ENCODE measurements around the gene EPHB1.
A peak's percentile ranks its signal among the peaks of the same experiment; 100 is the strongest.
"Not testable (repeated sequence)": the region's sequence is repeated elsewhere in the genome, so short reads cannot be mapped to it uniquely, and the experiment has no call there.

The EPHB1 gene

DNA sequence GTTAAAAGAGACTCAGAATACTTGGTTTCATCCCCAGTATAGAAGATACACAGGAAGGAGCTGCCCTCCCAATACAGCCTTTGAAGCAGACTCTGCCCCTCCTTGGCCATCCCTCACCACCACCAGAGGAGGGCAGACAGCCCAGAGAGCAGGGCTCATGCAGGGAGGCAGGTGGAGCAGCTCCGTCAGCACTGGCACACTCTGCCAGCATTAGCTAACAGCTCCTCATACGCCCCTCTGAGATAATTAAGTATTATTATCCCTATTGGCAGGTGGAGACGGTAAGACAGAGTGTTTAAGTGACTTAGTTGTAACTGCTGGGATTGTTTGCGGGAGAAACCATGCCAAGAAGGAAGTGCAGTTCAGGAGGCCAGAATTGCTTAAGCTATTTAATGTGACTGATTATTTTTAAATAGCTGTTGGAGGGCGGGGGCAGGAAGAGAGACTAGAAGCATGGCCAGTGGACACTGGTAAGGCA, 434.0 kb downstream of the EPHB1 start:
- DNase-seq, result peak; percentile 74

GRCh38 chr3:135231737-135232136, 436.7 kb downstream of the EPHB1 start:
- DNase-seq, result no peak

DNA sequence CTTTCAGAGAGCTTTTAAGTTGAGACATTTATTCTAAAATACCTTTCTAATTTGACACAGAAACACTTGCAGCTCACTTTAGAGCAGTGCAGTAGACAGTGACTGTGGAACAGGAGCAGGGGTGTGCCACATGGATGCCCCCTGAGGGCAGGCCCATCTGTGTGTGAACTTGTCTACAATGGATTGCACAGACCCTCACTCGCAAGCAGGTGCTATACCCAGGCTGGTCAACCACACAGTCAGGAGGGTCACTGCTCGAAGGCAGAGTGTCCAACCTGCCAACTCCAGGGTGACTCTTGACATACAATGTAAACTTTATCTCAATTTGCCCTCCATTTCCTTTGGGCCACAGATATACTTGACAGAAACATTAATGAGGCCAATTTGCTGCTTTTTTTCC, 437.2 kb downstream of the EPHB1 start:
- no peak for DNase-seq

GRCh38 chr3:135233476-135233875, 438.4 kb downstream of the EPHB1 start:
- not testable (repeated sequence) for DNase-seq

- no peak for DNase-seq
These were observed 440.5 kb downstream of the EPHB1 start for GRCh38 chr3:135235541-135235940.

DNA sequence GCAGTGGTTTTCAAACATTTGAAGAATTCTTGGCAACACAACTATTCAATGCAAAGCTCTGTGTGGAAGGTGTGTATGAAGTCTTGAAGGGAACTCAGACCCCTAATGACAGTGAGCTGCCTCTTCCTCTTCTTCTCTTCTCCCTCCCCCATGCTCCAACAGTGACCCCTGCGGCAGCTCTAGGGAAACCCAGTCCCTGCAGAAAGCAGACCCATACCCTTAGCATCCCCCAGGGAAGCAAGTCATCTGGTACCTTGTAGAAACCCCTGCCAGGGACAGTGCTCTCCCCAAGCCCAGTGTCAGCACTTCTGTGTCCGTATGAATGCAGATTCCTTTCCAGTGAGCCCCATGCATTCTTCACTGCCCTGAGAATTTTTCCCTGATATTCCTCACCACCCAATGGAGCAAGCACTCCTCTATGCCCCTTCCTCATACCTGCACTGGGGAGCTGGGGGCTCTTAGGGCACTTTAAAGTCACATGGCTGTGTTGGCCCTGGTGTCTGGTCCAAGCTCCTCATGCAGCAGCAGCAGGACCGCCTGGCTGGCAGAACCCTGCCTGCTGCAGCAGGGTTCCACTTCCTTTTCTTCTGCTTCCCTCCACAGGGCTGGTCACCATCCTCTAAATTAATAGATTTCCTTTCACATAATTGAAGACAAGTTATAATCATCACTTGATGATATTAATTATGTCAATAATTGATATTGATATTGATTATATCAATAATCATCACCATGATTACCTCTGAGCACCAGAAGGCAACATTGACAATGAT, 442.5 kb downstream of the EPHB1 start:
- no peak for DNase-seq

- DNase-seq, result peak; percentile 71
These were observed 443.3 kb downstream of the EPHB1 start for GRCh38 chr3:135238236-135238830.

- DNase-seq, result no peak
These were observed 444.0 kb downstream of the EPHB1 start for GRCh38 chr3:135238871-135239614.

DNA sequence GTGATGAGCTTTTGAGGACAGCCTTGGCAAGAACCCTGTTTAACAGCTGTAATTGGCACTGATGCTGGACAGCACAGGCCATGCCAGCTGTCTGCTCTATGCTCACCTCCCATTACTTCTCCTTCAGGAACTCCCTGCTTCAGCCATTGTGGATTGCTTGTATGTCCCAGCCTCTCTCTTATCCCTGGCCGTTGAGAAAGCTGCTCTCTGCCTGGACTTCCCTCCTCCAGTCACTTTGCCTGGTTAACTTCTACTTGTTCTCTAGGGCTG, 444.5 kb downstream of the EPHB1 start:
- DNase-seq, result no peak

DNA sequence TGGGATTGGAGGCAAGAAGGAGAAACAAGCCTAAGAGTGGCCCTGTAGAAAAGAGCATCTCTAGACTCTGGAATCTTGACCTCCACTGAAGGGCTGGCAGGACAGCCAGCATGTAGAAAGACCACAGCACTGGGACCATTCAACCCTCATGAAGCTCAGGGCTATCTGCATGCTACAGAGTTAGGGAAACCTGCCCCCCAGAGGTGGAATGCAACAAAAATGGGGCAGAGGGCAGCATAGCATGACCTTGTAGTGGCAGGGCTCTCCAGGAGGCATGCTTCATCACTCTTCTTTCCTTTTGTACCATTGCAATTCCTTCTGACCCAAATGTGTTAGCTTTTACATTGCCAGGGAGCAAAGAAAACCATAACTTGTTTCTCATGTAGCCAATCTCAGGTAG, 445.4 kb downstream of the EPHB1 start:
- DNase-seq, result no peak

DNA sequence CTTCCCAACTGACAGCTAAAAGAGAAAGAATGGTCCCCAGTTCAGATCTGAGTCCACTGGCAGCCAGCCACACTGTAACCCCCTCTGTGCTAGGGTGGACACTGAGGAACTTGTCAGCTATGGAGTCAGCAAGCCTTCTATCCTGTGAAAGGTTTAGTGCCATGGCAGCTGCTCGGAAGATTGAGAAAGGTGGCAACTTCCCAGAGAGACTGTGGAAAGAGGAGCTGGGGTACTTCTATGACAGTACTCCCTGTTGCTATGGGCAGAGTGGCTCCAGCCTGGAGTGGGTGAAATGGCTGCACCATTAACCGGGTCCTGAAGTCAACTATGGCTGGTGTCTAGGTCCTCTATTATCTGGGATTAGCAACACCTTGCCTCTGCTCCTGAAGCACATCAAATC, 447.2 kb downstream of the EPHB1 start:
- DNase-seq, result no peak

DNA sequence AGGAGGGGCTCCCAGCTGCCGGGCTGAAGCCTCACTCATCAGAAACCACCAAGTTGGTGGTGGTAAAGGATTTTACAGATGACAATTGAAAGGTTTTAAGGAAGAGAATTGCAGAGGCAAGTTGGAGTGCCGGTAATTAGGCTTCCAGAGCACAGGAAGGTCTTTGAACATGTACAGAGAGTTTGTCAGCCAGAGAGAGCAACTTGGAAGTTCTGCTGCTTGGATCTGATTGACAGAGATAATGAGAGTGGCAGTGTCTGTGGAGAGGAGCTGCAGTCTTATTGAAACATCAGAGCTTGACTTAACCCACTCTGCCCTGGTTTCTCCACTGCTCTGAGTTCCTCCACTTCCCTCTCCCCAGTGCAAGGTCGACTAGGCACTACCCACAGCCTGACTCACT, 448.6 kb downstream of the EPHB1 start:
- no peak for DNase-seq

DNA sequence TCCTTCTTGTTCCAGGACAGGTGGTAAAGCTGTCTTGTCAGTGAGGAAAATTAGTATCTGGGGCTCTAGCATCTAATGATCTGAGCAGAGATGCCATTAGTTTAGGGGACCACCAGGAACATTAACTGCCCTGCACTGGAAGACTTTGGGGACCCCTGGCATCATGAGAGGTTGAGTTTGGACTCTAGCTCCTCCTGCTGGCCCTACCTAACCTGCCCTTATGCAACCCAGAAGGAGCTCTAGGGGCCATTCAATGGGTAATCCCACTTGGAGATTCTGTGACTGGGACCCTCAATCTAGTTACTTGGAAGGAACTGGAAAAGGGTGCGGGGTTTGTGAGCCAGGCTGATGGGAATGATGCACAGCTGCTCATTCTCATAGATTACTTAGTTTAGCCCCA, 451.0 kb downstream of the EPHB1 start:
- DNase-seq, result no peak

DNA sequence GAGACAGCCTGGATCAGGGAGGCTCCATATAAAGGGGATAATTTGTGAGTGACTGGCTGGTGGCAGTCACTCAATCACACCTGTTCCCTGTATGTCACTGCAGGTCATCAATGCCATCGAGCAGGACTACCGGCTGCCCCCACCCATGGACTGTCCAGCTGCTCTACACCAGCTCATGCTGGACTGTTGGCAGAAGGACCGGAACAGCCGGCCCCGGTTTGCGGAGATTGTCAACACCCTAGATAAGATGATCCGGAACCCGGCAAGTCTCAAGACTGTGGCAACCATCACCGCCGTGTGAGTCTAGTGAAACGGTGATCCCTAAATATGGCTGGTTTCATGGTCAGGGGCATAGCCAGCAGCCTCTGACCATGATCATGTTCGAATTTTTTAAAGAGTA, 453.2 kb downstream of the EPHB1 start:
- no peak for DNase-seq

DNA sequence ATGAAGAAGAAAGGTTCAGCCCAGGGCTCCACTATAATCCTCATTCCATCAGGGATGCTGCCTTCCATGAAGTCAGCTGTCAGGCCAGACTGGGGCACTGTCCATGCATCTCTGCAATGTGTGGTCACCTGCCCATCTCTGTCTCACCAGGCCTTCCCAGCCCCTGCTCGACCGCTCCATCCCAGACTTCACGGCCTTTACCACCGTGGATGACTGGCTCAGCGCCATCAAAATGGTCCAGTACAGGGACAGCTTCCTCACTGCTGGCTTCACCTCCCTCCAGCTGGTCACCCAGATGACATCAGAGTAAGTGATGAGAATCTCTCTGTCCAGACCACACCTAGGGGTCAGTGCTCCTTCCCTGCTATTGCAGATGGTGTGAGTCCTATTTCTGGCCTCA, 454.1 kb downstream of the EPHB1 start:
- DNase-seq, result no peak

DNA sequence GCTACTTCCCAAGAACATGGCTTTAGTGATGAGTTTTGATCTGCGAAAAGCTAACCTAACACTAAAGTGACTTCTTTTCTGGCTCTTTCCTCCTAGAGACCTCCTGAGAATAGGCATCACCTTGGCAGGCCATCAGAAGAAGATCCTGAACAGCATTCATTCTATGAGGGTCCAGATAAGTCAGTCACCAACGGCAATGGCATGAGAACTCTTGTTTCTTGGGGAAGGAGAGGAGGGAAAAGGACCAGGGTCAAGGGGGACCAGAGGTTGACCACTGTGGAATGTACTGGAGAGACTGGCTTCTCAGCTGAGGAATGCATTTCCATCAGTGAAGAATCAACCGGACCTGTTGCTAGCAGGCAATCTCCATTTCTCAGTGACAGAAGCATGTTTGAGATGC, 463.9 kb downstream of the EPHB1 start:
- DNase-seq, result no peak

GRCh38 chr3:135260025-135260424, 465.0 kb downstream of the EPHB1 start:
- no peak for DNase-seq

DNA sequence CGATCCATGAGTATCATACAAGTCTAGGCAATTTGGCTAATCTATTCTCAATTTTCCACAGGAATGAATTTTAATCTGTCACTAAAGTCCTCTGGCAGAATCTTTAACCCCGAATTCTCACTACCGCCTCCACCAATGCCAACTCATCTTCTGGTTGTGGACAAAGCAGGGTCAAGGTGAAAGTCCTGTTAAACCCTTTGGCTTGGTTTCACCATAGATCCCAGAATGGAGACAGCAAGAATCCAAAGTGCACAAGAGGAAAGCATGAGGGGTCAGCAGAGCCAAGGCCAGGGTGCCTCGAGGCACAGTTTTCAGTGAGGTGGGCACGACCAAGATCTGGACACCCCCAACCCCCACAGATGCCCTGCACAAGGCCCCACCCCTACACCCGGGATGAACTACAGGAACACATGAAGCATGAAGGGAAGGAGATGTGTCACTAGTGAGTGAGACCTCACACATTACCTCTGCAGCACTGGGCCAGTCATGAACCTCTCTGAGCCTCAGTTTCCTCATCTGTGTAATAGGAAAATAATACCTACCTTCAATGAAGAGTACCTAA, 466.2 kb downstream of the EPHB1 start:
- no peak for DNase-seq

- DNase-seq, result no peak
These were observed 466.9 kb downstream of the EPHB1 start for GRCh38 chr3:135261916-135262315.

GRCh38 chr3:135262441-135262840, 467.4 kb downstream of the EPHB1 start:
- no peak for DNase-seq

DNA sequence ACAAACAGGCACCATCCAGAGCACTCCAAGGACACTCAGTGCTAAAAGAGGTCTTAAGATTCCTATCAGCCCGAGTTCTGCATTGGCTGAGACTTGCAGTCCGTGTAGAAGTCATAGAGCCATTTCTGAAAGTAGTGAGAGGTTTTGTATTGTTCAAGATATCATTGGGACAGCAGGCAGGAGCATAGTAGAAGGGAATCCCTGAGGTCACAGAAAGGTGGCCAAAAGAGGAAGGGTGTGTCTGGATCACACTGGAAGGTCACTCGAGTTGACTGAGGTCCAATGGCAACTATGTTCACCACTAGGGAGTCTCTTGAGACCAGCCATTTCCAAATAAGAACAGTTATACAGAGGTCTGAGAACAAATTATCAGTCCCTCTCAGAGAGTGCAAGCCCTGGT, 468.3 kb downstream of the EPHB1 start:
- no peak for DNase-seq

- no peak for DNase-seq
These were observed 472.4 kb downstream of the EPHB1 start for GRCh38 chr3:135267487-135267886.

- DNase-seq, result peak; percentile 73
These were observed 474.0 kb downstream of the EPHB1 start for GRCh38 chr3:135268941-135269532.

All from NCI-H2171 (cell line).